HG03521 (cell line): Measurements from ENCODE around the gene CACNG1.
"Not testable (repeated sequence)": the region's sequence is repeated elsewhere in the genome, so short reads cannot be mapped to it uniquely, and the experiment has no call there.

ENCODE experiments used
- ATAC-seq: cut with Tn5 transposase; IDR thresholded peaks from one replicate; pipeline ENCODE4 v1.9.1; 2021; ENCODE audit warnings: mild to moderate bottlenecking, moderate library complexity; ENCODE audit not compliant: unreplicated experiment

The CACNG1 gene

DNA sequence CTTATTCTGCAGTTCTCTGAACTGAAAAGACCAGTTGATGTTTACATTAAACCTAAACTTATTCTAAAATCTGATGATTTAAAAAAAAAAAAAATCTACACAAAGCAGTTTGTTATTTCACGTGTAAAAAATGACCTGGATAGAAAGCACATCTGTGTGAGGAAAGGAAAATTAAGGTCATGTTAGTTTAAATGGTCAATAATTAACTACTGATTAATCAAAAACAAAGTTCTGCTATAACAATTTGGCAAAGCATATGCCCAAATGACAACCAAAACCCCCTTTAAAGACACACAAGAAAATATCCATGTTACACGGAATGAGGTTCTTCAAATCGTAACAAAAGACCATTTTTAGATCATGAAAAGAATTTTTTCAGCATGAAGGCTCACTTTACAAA, 30.4 kb downstream of the CACNG1 start:
- ATAC-seq: no peak

DNA sequence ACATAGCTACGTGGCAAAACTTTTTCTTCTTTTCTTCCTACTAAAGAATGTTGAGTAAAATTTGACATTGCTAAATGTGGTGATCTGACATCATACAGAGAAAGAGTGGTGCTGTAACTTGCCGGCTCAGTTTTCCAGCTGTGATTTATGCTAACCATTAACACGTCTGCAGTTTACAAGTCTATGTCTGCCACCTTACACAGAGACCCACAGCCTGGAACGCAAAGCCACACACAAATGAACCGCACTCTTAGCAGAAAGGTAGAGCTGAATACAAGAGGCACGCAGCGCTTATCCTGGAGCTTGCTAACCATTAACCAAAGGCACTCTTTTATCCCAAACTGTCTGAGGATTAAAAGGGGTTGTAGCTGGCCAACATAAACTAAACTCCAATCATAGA, 31.9 kb downstream of the CACNG1 start:
- no peak for ATAC-seq

DNA sequence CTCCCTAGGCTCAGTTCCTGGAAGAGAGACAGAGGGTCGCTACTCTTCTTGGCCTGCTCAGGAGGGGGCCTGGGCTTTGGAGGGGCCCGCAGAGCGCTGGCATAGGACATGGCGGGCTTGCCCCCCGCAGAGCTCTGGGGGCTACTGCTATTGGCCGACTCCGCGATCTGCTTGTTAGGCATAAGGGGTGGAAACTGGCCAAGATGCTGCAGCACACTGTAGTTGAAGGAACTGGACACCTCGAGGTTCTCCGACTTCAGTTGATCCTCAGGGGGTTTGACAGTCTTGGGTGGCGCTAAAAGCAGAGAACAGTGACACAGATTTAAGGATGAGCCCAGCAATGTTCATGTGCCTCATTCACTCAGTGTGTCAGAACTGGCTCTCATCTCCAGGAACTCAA, 33.9 kb downstream of the CACNG1 start:
- no peak for ATAC-seq

DNA sequence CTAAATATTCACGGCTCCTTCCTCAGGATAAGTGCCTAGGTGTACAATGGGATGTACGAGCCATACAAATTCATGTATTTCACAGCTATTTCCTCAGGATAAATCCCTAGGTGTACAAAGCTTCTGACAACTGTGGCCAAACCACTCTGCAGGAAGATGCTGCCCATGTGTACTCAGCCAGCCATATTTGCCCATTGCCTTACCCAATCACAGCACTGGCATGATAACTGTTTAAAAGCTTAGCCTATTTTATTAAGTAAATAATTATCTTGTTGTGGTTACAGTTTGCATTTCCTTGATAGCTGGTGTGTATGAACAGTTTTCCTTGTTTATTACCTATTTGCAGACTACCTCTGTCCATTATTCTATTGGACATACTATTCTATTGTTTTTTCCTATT, 35.1 kb downstream of the CACNG1 start:
- no peak for ATAC-seq

DNA sequence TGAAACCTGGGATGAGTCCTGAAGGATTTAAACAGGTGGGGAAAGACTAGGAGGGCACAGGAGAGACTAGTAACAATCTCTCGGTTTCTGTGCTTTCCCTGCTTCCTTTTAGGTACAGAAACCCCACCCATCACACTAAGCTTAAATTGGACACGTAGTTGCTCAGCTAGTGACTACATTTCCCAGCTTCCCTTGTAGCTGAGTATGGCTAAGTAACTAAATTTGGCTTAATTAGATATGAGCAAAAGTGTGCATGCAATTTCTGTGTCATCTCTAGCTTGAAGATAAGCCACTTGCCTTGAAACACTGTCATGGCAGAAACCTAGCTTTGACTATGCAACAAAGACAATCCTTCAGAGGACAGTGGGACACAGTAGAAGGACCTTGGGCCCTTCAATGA, 36.5 kb downstream of the CACNG1 start:
- no peak for ATAC-seq

DNA sequence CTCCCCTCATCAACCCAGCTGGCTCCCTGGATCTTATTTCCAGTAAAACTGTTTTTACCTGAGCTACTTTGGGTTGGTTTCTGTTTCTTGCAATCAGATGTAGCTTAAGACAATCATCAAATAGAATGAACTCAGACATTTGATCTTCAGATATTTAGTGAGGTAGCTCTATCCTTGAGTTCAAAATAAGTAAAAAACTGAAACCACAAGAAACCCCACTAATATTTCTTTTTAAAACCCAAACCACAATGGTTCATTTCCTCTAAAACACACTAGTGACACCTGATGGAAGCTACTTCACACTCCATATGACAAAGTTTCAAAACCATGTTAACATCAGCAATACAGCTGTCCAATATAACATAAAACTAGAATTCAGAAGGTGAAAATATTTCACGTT, 37.8 kb downstream of the CACNG1 start:
- peak; percentile 81 for ATAC-seq

DNA sequence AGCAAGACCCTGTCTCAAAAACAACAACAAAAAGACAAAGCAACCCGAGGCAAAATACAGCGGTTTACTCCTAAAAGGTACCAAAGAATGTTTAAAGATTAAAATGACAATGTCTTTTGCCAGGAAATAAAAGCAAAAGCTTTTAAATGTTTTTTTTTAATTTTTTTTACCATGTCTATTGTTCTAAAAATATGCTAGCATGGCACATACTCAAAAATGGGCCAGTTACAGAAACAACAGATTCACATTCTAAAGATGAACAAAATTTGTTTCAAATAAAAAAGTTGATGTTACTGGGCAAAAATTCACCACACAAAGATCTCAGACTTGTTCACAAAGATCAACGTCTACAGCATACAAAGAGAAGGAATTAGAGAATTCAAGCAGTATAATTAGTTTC, 41.1 kb downstream of the CACNG1 start:
- ATAC-seq: no peak

DNA sequence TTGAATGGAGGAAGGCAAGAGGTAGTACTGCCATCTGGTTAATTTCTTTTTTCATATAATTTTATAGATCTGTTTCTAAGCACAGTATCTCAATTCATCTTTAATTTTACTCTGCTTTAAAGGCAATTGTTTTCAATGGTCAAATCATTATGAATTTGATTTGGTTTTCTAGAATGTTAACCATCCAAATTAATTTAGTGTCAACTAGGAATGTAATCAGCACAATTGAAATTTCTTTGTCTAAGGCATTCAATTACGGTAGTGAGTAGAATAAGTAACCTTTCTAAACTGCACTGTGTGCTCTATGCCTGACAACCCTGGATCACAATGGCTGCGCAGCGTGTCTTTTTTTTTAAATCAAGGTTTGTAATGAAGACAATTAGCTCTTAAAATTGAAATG, 44.3 kb downstream of the CACNG1 start:
- ATAC-seq: no peak

DNA sequence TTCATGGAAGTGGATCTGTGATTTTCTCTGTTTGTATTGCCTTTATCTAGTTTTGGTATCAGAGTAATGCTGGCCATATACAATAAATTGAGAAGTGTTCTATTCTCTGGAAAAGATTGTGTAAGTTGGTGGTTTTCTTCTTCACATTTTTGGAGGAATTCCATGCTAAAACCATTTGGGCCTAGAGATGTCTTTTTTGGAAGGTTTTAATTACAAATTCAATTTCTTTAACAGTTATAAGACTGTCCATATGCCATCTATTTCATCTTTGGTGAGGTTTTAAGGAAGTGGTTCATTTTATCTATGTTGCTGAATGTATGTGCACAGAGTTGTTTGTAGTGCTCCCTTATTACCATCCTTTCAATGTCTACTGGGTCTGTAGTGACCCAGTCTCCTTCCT, 46.0 kb downstream of the CACNG1 start:
- no peak for ATAC-seq

DNA sequence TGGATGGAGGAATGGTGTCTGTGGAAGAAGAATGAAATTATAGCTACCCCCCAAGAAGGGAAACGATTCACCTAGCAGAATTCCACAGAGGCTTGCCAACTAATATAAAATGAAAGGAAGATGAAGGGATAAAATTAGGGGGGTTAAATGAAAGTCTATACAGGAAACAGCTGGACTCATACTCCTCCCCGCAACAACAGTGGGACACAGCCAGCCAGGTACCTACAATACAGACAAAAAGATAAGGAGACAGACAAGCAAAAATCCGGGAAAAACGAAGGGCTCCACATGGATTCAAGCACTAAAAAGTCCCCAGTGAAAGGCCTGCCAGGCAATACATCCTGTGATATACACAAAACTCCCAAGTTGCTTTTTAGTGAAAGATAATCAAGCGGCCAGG, 47.9 kb downstream of the CACNG1 start:
- no peak for ATAC-seq

DNA sequence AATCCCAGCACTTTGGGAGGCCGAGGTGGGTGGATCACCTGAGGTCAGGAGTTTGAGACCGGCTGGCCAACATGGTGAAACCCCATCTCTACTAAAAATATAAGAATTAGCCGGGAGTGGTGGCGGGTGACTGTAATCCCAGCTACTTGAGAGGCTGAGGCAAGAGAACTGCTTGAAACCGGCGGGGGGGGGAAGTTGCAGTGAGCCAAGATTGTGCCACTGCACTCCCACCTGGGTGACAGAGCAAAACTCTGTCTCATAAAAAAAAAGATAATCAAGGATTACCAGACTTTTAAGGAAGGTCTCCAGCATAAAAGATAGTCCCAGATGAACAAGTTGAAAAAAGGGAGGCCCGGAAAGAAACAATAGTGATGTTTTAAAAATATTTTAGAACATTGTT, 48.4 kb downstream of the CACNG1 start:
- ATAC-seq: not testable (repeated sequence)

DNA sequence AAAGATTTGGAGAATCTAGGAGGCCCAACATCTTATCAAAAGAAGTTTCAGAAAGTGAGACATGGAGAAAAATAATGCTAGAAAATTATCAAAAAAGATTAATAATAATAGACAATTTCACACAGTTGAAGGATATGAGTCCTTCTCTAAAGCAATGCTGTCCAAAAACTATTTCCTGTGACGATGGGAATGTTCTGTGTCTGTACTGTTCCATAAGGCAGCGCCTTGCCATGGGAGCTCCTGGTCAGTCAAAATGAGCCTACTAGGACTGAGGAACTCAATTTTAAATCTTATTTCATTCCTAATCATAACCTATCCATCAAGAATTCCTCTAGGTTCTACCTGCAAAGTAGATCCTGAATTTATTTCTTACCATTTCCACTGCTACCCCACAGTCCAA, 49.0 kb downstream of the CACNG1 start:
- no peak for ATAC-seq

DNA sequence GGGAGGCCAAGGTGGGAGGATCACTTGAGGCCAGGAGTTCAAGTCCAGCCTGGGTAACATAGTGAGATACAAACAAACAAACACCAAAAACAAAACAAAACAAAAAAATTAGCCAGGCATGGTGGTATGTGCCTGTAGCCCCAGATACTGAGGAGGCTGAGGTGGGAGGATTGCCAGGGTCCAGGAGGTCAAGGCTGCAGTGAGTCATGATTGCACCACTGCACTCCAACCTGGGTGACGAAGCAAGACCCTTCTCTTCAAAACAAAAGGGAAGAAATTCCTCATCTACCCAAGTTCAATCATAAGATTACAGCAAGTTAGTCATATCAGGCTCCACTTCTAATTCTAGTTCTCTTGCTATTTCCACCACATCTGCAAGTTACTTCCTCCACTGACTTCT, 50.9 kb downstream of the CACNG1 start:
- ATAC-seq: not testable (repeated sequence)

DNA sequence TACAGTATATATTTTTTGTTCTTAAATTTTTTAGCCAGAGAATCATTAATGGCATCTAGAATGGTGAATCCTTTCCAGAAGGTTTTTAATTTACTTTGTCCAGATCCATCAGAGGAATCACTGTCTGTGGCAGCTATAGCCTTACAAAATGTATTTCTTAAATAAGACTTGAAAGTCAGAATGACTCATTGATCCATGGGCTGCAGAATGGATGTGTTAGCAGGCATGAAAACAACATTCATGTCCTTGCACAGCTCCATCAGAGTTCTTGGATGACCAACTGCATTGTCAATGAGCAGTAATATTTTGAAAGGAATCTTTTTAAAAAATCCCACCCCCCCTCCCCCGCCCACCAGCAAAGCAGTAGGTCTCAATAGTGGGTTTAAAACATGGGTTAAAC, 51.4 kb downstream of the CACNG1 start:
- ATAC-seq: no peak

DNA sequence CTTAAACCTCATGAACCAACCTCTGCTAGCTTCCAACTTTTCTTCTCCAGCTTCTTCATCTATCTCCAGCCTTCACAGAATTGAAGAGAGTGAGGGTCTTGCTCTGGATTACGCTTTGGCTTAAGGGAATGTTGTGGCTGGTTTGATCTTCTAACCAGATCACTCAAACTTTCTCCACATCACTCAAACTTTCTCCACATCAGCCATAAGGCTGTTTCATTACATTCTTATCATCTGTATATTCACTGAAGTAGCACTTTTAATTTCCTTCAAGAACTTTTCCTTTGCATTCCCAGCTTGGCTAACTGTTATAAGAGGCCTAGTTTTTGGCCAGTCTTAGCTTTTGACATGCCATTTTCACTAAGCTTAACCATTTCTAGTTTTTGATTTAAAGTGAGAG, 52.3 kb downstream of the CACNG1 start:
- ATAC-seq: no peak

DNA sequence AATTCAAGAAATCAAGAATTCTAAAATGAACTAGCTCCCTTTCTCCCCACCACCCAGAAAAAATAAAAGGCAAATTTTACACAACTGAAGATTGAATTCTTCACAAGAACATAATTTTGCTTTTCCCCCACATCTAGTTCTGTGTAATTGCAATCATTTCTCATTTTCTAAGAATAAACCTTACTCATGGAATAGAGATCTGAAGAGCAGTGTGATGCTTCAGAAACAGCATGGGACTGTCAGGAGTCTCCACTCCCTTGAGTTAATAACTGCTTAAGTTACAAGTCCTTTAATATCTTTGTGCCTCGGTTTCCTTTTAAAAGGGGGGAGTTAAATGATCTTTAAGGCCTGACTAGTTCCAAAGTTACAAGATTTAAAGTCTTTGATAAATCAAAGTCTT, 53.7 kb downstream of the CACNG1 start:
- ATAC-seq: no peak

DNA sequence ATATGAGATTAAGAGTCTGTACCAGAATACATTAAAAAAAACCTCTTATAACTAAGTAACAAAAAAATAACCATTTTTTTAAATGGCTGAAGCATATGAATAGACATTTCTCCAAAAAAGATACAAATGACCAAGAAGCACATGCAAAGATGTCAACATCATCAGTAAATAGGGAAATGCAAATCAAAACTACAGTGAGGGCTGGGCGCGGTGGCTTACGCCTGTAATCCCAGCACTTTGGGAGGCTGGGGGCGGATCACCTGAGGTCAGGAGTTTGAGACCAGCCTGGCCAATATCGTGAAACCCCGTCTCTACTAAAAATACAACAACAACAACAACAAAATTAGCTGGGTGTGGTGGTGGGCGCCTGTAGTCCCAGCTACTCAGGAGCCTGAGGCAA, 60.3 kb downstream of the CACNG1 start:
- not testable (repeated sequence) for ATAC-seq

DNA sequence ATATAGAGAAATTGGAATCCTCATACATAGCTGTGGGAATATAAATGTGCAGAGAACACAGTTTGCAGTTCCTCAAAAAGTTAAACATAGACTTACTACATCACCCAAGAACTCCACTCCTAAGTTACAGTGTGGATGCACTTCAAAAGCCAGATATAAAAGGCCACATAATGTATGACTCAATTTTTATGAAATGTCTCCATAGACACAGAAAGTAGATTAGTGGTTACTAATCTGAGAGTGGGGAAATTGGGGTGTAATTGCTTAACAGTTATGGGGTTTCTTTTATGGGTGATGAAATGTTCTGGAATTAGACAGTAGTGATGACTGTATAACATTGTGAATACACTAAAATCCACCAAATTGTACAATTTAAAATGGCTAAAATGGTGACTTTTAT, 60.9 kb downstream of the CACNG1 start:
- no peak for ATAC-seq
